GM23338 (cell line): Measurements from ENCODE around the gene UIMC1. TPM values are rescaled to one million over a fixed set of nuclear protein-coding genes. Genes with fewer than 3 reads are reported as not detected.

Source experiments
- ATAC-seq: fragments of 200-7000 bp; cut with Tn5 transposase; 3 replicates; pipeline ENCODE4 v1.9.1; 2020
- DNase-seq: peaks from one replicate; pipeline ENCODE4 v3.0.0-alpha.2; 2015; ENCODE audit warnings: low spot score
- H2AFZ ChIP-seq: fragments of 200-600 bp; sonication (generic); 2 replicates; pipeline ENCODE4 v1.8.0; 2016; ENCODE audit warnings: antibody characterized with exemption, mild to moderate bottlenecking, moderate library complexity
- H3F3A ChIP-seq: fragments of 200-600 bp; sonication (generic); replicated peaks from 2 replicates; pipeline ENCODE4 v1.8.0; 2017; ENCODE audit warnings: antibody characterized with exemption, mixed run types, low read depth
- H3K27ac ChIP-seq: fragments of 200-600 bp; sonication (generic); 2 replicates; pipeline ENCODE4 v1.6.1; 2016; ENCODE audit warnings: low read depth
- H3K27me3 ChIP-seq: fragments of 200-600 bp; sonication (generic); 2 replicates; pipeline ENCODE4 v1.8.0; 2016; ENCODE audit warnings: mild to moderate bottlenecking, mixed run types, moderate library complexity; ENCODE audit not compliant: insufficient read depth
- H3K36me3 ChIP-seq: fragments of 200-600 bp; sonication (generic); 2 replicates; pipeline ENCODE4 v1.8.0; 2016; ENCODE audit warnings: mild to moderate bottlenecking; ENCODE audit not compliant: insufficient read depth
- H3K4me1 ChIP-seq: fragments of 200-600 bp; sonication (generic); 2 replicates; pipeline ENCODE4 v1.8.0; 2016; ENCODE audit warnings: mild to moderate bottlenecking, moderate library complexity; ENCODE audit not compliant: insufficient read depth
- H3K4me2 ChIP-seq: fragments of 200-600 bp; sonication (generic); 2 replicates; pipeline ENCODE4 v1.7.1; 2017; ENCODE audit warnings: mixed run types
- H3K4me3 ChIP-seq: fragments of 200-600 bp; sonication (generic); 2 replicates; pipeline ENCODE4 v1.6.1; 2016; ENCODE audit warnings: mixed run types
- H3K79me2 ChIP-seq: fragments of 200-600 bp; sonication (generic); replicated peaks from 2 replicates; pipeline ENCODE4 v1.8.0; 2017; ENCODE audit warnings: mild to moderate bottlenecking; ENCODE audit not compliant: insufficient read depth
- H3K9me2 ChIP-seq: fragments of 200-600 bp; sonication (generic); 2 replicates; pipeline ENCODE4 v1.8.0; 2017; ENCODE audit not compliant: insufficient read depth
- H4K20me1 ChIP-seq: fragments of 200-600 bp; sonication (generic); replicated peaks from 2 replicates; pipeline ENCODE4 v1.8.0; 2017; ENCODE audit warnings: mild to moderate bottlenecking; ENCODE audit not compliant: insufficient read depth
- H3K27ac Mint-ChIP-seq: 2 replicates; pipeline ENCODE4 v1.8.0; 2020; ENCODE audit warnings: inconsistent platforms, mild to moderate bottlenecking, moderate library complexity, mixed read lengths
- H3K27me3 Mint-ChIP-seq: 3 replicates; pipeline ENCODE4 v1.8.0; 2022; ENCODE audit warnings: low read depth, mild to moderate bottlenecking, moderate library complexity, mixed read lengths, inconsistent platforms; ENCODE audit not compliant: insufficient read depth, poor library complexity
- H3K36me3 Mint-ChIP-seq: 3 replicates; pipeline ENCODE4 v1.8.0; 2021; ENCODE audit warnings: low read depth, mild to moderate bottlenecking, inconsistent platforms, moderate library complexity, mixed read lengths
- H3K4me1 Mint-ChIP-seq: 3 replicates; pipeline ENCODE4 v1.8.0; 2020; ENCODE audit warnings: mild to moderate bottlenecking, inconsistent platforms, mixed read lengths
- H3K4me3 Mint-ChIP-seq: 3 replicates; pipeline ENCODE4 v1.8.0; 2021; ENCODE audit warnings: moderate library complexity, mild to moderate bottlenecking, inconsistent platforms, mixed read lengths
- H3K9me3 Mint-ChIP-seq: 3 replicates; pipeline ENCODE4 v1.8.0; 2020; ENCODE audit warnings: moderate library complexity, mild to moderate bottlenecking, inconsistent platforms, mixed read lengths
- EZH2 ChIP-seq: fragments of 200-600 bp; sonication (generic); IDR thresholded peaks from one replicate; pipeline ENCODE4 v1.8.0; 2017; ENCODE audit warnings: antibody characterized with exemption, mild to moderate bottlenecking, low read depth; ENCODE audit not compliant: unreplicated experiment
- EZH2phosphoT487 ChIP-seq: fragments of 200-600 bp; sonication (generic); IDR thresholded peaks from one replicate; pipeline ENCODE4 v1.8.1; 2018; ENCODE audit warnings: antibody characterized with exemption; ENCODE audit not compliant: unreplicated experiment
- NANOG ChIP-seq: IDR thresholded peaks from 2 replicates; pipeline ENCODE4 v1.6.1; 2016; ENCODE audit warnings: antibody characterized with exemption, borderline replicate concordance
- STAT1 ChIP-seq: IDR thresholded peaks from one replicate; pipeline ENCODE4 v1.6.1; 2016; ENCODE audit warnings: antibody characterized with exemption; ENCODE audit not compliant: unreplicated experiment
- ZNF331 ChIP-seq: fragments of 250-450 bp; sonication (Bioruptor Pico); IDR thresholded peaks from 2 replicates; pipeline ENCODE4 v1.5.0; 2020; ENCODE audit warnings: low read depth, mild to moderate bottlenecking, moderate library complexity
- polyA plus RNA-seq: library from polyadenylated mRNA; unstranded; fragments of >200 nt; fragmentation: Nextera tagmentation; extraction: Ambion mirVana; gene quantifications from 2 replicates; pipeline ENCODE4 v1.2.1, GENCODE V29; 2016
- total RNA-seq: library from RNA; depleted of rRNA; stranded (reverse); fragments of >200 nt; shearing (Covaris generic); gene quantifications from 2 replicates; pipeline ENCODE4 v1.2.3, GENCODE V29; 2014
- TF ChIP-seq, protein P1 (sequence below): IDR thresholded peaks from one replicate; pipeline ENCODE4 v1.6.1; 2018; ENCODE audit warnings: antibody characterized with exemption; ENCODE audit not compliant: unreplicated experiment
- TF ChIP-seq, protein P2 (sequence below), 2 experiments: fragments of 200-600 bp in 1 of 2; sonication (generic) in 1 of 2; conservative IDR thresholded peaks; 2 replicates each; pipeline versions ENCODE4 v1.5.1 to v1.6.1; 2016 to 2017; ENCODE audit warnings: antibody characterized with exemption in 2 of 2, low read depth in 2 of 2, mild to moderate bottlenecking in 2 of 2, moderate library complexity in 1 of 2
- TF ChIP-seq, protein P3 (sequence below): fragments of 250-450 bp; sonication (Bioruptor Pico); IDR thresholded peaks from 2 replicates; pipeline ENCODE4 v1.5.0; 2020; ENCODE audit warnings: mild to moderate bottlenecking, moderate library complexity

Gene UIMC1
- total and polyA plus RNA-seq, 2 experiments from 2014 or later, result 36.4 to 40.1 TPM

DNA sequence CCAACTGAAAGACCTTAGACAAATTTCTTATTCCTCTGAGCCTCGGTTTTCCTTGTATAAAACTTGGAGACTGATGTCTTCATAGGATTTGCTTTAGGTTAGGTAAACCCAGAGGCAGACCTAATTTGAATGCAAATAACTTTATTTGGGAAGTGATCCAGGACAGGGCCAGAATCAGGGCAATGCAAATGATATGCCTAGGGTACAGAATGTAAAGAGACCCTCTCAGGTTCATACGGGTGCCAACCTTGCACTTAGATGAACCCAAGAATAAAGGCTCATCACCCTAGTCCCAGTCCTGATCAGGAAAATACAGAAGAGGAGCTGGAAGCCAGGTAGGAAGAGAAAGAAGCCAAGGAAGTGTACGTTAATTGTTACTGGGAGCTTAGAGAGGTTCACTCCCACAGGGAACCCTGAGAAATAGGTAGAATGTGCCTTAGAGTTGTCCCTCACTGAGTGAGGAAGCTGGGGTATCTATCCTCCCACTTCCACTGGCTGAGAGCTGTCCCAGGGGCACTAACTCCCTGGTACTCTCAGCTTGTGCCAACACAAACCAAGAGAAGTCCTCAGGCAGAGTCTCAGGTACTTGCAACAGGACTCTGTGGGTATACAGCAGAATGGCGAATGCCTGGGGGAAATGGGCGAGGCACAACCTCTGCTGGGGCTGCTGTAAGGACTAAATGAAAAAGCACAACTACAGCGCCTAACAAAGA lies 104.3 kb downstream of the UIMC1 start:
- 0 out of 2 replicates have a peak, but pooled peaks cover 3% of the 10 kb centered on the region for H3K4me1 ChIP-seq
- no peak overlapping the region for H3K27ac ChIP-seq
- H3K27me3 ChIP-seq, result no peaks in the 10 kb centered on the region
- H3K4me3 Mint-ChIP-seq, result no peak overlapping the region
- DNase-seq, result no peak
- no peaks in the 10 kb centered on the region for H3K9me3 Mint-ChIP-seq
- no peak overlapping the region for H2AFZ ChIP-seq
- H3K4me2 ChIP-seq, result no peak overlapping the region
- no peaks in the 10 kb centered on the region for H3F3A ChIP-seq
- H3K27ac Mint-ChIP-seq, result no peak overlapping the region
- H3K36me3 Mint-ChIP-seq, result peaks cover 41% of the 10 kb centered on the region
- no peak for TF ChIP-seq ZNF331 (CRISPR knock-in tag)
- TF ChIP-seq, protein P1, sequence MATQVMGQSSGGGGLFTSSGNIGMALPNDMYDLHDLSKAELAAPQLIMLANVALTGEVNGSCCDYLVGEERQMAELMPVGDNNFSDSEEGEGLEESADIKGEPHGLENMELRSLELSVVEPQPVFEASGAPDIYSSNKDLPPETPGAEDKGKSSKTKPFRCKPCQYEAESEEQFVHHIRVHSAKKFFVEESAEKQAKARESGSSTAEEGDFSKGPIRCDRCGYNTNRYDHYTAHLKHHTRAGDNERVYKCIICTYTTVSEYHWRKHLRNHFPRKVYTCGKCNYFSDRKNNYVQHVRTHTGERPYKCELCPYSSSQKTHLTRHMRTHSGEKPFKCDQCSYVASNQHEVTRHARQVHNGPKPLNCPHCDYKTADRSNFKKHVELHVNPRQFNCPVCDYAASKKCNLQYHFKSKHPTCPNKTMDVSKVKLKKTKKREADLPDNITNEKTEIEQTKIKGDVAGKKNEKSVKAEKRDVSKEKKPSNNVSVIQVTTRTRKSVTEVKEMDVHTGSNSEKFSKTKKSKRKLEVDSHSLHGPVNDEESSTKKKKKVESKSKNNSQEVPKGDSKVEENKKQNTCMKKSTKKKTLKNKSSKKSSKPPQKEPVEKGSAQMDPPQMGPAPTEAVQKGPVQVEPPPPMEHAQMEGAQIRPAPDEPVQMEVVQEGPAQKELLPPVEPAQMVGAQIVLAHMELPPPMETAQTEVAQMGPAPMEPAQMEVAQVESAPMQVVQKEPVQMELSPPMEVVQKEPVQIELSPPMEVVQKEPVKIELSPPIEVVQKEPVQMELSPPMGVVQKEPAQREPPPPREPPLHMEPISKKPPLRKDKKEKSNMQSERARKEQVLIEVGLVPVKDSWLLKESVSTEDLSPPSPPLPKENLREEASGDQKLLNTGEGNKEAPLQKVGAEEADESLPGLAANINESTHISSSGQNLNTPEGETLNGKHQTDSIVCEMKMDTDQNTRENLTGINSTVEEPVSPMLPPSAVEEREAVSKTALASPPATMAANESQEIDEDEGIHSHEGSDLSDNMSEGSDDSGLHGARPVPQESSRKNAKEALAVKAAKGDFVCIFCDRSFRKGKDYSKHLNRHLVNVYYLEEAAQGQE, result no peak
- TF ChIP-seq EZH2phosphoT487, result no peak
- no peak for TF ChIP-seq STAT1
- no peak for TF ChIP-seq EZH2
- H3K9me2 ChIP-seq, result no peaks in the 10 kb centered on the region
- H3K36me3 ChIP-seq, result peaks cover 35% of the 10 kb centered on the region
- H3K27me3 Mint-ChIP-seq, result peaks cover 2% of the 10 kb centered on the region
- peaks cover 22% of the 10 kb centered on the region for H3K4me1 Mint-ChIP-seq
- H3K79me2 ChIP-seq, result no peaks in the 10 kb centered on the region
- H4K20me1 ChIP-seq, result no peaks in the 10 kb centered on the region; the same call in 1 of the 2 replicates
- ATAC-seq, result no peak
- no peak overlapping the region for H3K4me3 ChIP-seq

DNA sequence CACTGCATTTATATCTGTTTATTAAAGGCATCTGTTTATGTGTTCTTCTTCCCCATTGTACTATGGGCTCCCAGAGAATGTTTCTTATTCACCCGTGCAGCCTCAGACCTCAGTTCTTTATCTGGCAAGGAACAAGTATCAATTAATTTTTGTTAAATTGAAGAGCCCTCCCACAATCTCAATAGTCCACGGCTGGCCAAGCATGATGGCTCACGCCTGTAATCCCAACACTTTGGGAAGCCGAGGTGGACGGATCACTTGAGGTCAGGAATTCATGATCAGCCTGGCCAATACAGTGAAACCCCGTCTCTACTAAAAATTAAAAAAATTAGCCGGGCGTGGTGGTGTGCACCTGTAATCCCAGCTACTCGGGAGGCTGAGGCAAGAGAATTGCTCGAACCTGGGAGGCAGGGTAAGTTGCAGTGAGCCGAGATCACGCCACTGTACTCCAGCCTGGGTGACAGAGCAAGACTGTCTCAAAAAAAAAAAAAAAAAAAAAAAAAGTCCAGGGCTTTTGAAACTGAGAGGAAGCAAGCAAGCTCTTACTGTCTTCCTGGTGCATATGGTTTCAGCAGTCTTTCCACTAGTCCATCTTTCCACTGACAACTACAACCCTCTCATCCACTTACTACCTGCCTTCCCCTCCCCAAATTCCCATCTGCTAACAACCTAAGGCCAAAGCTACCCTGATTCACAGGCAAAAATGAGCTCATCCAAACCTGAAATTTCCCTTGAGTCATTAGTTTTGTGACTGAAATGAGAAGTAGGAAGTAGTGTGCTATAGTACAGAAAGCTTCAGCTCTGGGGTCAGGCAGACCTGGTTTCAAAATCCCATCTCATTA lies 105.1 kb downstream of the UIMC1 start:
- Mint-ChIP-seq H3K4me1 (peaks cover 22% of the 10 kb centered on the region), H3K4me3 (no peak overlapping the region), H3K27me3 (peaks cover 2% of the 10 kb centered on the region), H3K9me3 (no peaks in the 10 kb centered on the region), H3K27ac (peak overlapping the region; percentile 63; the same call in 1 of the 2 replicates), H3K36me3 (peaks cover 33% of the 10 kb centered on the region)
- Histone ChIP-seq H3K9me2 (no peaks in the 10 kb centered on the region), H3K4me3 (no peak overlapping the region), H4K20me1 (no peaks in the 10 kb centered on the region; the same call in 1 of the 2 replicates), H3K79me2 (no peaks in the 10 kb centered on the region), H3K27me3 (no peaks in the 10 kb centered on the region), H3F3A (no peaks in the 10 kb centered on the region), H3K4me2 (no peak overlapping the region), H3K27ac (no peak overlapping the region), H3K36me3 (peaks cover 29% of the 10 kb centered on the region), H3K4me1 (0 out of 2 replicates have a peak, but pooled peaks cover 3% of the 10 kb centered on the region), H2AFZ (no peak overlapping the region)
- ATAC-seq (no peak), DNase-seq (no peak)
- TF ChIP-seq, protein P2, sequence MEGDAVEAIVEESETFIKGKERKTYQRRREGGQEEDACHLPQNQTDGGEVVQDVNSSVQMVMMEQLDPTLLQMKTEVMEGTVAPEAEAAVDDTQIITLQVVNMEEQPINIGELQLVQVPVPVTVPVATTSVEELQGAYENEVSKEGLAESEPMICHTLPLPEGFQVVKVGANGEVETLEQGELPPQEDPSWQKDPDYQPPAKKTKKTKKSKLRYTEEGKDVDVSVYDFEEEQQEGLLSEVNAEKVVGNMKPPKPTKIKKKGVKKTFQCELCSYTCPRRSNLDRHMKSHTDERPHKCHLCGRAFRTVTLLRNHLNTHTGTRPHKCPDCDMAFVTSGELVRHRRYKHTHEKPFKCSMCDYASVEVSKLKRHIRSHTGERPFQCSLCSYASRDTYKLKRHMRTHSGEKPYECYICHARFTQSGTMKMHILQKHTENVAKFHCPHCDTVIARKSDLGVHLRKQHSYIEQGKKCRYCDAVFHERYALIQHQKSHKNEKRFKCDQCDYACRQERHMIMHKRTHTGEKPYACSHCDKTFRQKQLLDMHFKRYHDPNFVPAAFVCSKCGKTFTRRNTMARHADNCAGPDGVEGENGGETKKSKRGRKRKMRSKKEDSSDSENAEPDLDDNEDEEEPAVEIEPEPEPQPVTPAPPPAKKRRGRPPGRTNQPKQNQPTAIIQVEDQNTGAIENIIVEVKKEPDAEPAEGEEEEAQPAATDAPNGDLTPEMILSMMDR (conservative IDR thresholded peaks at IDR 0.05; ENCODE audit: low read depth in 2 of 2), result no peak
- TF ChIP-seq, protein P3, sequence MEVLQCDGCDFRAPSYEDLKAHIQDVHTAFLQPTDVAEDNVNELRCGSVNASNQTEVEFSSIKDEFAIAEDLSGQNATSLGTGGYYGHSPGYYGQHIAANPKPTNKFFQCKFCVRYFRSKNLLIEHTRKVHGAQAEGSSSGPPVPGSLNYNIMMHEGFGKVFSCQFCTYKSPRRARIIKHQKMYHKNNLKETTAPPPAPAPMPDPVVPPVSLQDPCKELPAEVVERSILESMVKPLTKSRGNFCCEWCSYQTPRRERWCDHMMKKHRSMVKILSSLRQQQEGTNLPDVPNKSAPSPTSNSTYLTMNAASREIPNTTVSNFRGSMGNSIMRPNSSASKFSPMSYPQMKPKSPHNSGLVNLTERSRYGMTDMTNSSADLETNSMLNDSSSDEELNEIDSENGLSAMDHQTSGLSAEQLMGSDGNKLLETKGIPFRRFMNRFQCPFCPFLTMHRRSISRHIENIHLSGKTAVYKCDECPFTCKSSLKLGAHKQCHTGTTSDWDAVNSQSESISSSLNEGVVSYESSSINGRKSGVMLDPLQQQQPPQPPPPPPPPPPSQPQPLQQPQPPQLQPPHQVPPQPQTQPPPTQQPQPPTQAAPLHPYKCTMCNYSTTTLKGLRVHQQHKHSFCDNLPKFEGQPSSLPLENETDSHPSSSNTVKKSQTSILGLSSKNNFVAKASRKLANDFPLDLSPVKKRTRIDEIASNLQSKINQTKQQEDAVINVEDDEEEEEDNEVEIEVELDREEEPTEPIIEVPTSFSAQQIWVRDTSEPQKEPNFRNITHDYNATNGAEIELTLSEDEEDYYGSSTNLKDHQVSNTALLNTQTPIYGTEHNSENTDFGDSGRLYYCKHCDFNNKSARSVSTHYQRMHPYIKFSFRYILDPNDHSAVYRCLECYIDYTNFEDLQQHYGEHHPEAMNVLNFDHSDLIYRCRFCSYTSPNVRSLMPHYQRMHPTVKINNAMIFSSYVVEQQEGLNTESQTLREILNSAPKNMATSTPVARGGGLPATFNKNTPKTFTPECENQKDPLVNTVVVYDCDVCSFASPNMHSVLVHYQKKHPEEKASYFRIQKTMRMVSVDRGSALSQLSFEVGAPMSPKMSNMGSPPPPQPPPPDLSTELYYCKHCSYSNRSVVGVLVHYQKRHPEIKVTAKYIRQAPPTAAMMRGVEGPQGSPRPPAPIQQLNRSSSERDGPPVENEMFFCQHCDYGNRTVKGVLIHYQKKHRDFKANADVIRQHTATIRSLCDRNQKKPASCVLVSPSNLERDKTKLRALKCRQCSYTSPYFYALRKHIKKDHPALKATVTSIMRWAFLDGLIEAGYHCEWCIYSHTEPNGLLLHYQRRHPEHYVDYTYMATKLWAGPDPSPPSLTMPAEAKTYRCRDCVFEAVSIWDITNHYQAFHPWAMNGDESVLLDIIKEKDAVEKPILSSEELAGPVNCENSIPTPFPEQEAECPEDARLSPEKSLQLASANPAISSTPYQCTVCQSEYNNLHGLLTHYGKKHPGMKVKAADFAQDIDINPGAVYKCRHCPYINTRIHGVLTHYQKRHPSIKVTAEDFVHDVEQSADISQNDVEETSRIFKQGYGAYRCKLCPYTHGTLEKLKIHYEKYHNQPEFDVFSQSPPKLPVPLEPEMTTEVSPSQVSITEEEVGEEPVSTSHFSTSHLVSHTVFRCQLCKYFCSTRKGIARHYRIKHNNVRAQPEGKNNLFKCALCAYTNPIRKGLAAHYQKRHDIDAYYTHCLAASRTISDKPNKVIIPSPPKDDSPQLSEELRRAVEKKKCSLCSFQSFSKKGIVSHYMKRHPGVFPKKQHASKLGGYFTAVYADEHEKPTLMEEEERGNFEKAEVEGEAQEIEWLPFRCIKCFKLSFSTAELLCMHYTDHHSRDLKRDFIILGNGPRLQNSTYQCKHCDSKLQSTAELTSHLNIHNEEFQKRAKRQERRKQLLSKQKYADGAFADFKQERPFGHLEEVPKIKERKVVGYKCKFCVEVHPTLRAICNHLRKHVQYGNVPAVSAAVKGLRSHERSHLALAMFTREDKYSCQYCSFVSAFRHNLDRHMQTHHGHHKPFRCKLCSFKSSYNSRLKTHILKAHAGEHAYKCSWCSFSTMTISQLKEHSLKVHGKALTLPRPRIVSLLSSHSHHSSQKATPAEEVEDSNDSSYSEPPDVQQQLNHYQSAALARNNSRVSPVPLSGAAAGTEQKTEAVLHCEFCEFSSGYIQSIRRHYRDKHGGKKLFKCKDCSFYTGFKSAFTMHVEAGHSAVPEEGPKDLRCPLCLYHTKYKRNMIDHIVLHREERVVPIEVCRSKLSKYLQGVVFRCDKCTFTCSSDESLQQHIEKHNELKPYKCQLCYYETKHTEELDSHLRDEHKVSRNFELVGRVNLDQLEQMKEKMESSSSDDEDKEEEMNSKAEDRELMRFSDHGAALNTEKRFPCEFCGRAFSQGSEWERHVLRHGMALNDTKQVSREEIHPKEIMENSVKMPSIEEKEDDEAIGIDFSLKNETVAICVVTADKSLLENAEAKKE (CRISPR knock-in tag), result no peak
- no peak for TF ChIP-seq NANOG
